GM18870 (cell line): ENCODE data around the gene ZNF692.
"Not testable (repeated sequence)": the region's sequence is repeated elsewhere in the genome, so short reads cannot be mapped to it uniquely, and the experiment has no call there.

Experiments
- ATAC-seq: cut with Tn5 transposase; IDR thresholded peaks from one replicate; pipeline ENCODE4 v1.9.1; 2021; ENCODE audit warnings: moderate library complexity; ENCODE audit not compliant: unreplicated experiment

Gene ZNF692, protein sequence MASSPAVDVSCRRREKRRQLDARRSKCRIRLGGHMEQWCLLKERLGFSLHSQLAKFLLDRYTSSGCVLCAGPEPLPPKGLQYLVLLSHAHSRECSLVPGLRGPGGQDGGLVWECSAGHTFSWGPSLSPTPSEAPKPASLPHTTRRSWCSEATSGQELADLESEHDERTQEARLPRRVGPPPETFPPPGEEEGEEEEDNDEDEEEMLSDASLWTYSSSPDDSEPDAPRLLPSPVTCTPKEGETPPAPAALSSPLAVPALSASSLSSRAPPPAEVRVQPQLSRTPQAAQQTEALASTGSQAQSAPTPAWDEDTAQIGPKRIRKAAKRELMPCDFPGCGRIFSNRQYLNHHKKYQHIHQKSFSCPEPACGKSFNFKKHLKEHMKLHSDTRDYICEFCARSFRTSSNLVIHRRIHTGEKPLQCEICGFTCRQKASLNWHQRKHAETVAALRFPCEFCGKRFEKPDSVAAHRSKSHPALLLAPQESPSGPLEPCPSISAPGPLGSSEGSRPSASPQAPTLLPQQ

DNA sequence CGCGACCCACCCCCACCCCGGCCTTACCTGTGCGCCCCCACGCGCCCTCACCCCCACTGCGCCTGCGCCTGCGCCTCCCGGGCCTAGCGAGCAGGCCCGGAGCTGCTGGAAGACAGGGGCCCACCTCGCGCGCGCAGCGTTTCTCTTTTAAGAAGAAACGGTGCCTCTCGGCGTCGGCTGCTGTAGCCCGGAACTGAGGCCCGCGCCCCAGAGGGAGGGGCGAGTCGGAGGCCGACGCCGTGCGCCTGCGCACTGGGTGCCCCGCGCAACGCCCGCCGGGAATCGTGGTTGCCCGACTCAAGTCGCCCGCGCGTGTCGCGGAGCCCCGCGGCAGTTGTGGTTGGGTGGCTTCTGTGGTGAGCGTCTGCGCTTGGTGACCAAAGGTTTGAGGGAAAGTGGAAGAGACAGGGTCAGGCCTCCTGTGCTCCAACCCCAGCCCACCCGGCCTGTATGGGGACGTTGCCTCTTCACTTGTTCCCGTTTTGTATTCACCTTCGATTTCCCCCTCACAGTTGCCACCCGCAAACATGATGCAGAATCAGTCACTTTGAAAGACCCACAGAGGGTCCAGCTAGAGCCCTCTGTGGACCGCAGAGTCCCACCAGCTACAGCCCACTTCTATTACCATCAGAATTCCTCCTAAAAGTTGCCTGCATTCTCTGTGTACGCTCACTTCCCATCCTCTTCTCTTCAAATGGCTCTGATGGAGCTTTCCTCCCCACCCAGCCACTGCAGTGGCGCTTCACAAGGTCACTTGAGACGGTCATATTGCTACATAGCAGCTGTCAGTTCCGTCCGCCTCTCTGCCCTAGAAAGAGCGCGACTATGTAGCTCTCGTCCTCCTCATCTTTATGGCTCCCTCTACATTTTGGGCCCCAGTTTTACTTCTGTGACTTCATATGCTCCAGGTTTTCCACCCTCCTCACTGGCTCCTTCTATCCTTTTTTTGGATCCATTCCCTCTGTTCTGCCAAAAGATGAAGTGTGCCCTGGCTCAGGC is at the start of gene ZNF692:
Gene ZNF692, minus strand, starts transcription at position 195 of the 999 bp plus-strand sequence. CDS start 776 bp downstream, outside the sequence.
- ATAC-seq = peak; percentile 53

DNA sequence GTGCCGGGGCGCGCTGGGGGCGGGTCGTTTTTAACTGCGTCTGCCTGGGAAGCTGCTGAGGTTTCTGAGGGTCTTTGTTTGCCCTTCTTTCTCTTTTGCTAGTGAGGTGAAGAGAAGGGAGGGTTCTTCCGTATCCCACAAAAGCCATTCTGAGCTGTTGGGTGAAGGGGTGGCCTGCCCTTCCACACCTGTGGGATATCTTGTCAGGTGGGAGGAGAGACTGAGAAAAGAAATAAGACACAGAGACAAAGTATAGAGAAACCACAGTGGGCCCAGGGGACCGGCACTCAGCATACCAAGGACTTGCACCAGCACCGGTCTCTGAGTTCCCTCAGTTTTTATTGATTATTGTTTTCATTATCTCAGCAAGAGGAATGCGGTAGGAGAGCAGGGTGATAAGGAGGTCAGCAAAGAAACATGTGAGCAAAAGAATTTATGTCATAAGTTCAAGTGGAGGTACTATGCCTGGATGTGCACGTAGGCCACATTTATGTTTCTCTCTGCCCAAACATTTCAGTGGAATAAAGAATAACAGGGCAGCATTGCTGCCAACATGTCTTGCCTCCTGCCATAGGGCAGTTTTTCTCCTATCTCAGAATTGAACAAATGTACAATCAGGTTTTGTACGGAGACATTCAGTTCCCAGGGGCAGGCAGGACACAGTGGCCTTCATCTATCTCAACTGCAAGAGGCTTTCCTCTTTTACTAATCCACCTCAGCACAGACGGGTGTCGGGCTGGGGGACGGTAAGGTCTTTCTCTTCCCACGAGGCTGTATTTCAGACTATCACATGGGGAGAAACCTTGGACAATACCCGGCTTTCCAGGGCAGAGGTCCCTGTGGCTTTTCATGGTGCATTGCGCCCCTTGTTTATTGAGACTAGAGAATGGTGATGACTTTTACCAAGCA is 48.1 kb upstream of the ZNF692 start:
- peak; percentile 46 for ATAC-seq

- peak; percentile 83 for ATAC-seq
These were observed 47.3 kb upstream of the ZNF692 start, which contains the start of gene PGBD2 for GRCh38 chr1:248906009-248906752. Gene PGBD2, plus strand, starts transcription at chr1:248906235. Its CDS starts 7,628 bp downstream, at chr1:248913863.

DNA sequence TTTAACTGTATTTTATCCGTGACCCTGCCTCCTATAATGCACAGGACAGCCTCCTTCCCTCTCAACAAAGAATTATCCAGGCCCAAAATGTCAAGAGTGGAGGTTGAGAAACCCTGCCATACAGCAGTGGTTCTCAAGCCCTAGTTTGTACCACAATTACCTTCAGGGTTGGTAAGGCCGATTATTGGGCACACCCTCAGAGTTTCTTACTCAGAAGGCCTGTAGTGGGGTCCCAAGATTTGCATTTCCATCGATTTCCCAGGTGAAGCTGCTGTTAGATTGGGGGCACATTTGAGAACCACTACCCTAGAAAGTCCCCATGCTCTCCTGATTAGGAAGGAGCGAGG is 46.8 kb upstream of the ZNF692 start:
- ATAC-seq = no peak

DNA sequence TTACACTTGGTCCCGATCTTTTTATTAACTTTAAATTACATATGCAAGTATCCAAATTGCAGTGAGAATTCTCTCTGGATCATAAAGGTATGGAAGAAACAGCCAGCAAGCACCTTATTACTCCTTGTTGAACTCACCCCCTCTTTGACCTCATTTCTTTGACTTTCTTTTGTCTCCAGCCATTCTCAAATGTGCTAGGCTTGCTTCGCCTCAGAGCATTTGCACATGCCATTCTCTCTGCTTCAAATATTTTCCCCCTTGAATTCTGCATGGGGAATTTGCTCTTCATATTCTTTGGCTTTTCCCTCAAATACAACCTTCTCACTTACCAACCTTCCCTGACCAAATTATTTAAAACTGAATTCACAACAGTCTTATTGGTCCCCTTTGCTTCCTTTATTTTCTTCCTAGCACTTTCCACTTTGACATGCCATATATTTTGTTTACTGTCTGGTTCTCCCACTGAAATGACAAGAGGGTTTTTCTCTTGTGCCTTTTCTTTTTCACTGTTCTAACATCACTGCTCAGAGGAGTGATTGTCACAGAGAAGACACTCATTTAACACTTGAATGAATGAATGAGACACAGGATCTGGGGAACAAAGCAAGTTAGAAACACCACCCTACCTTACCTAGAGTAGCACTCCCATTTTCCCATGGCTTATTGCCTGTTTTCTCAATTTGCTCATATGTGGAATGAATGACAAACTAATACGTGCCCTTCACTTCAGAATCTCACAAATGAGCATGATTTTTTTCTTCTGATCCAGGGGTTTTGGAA is 45.7 kb upstream of the ZNF692 start:
- no peak for ATAC-seq

DNA sequence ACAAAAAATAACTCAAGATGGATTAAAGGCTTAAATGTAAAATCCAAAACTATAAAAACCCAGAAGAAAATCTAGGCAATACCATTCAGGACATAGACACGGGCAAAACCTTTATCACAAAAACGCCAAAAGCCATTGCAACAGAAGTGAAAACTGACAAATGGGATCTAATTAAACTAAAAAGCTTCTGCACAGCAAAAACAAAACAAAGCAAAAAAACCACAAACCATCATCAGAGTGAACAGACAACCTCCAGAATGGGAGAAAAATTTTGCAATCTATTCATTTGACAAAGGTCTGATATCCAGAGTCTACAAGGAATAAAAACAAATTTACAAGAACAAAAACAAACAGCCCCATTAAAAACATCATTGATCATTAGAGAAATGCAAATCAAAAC is 42.7 kb upstream of the ZNF692 start:
- ATAC-seq = no peak

DNA sequence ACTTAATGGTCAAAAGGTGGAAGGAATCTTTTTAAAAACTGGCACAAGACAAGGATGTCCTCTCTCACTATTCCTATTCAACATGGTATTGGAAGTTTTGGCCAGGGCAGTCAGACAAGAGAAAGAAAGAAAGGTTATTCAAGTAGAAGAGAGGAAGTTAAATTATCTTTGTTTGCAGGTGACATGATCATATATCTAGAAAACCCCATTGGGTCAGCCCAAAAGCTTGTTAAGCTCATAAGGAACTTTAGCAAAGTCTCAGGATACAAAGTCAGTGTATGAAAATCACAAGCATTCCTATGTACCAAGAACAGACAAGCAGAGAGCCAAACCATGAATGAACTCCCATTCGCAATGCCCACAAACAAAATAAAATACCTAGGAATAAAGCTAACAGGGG is 41.8 kb upstream of the ZNF692 start:
- no peak for ATAC-seq

DNA sequence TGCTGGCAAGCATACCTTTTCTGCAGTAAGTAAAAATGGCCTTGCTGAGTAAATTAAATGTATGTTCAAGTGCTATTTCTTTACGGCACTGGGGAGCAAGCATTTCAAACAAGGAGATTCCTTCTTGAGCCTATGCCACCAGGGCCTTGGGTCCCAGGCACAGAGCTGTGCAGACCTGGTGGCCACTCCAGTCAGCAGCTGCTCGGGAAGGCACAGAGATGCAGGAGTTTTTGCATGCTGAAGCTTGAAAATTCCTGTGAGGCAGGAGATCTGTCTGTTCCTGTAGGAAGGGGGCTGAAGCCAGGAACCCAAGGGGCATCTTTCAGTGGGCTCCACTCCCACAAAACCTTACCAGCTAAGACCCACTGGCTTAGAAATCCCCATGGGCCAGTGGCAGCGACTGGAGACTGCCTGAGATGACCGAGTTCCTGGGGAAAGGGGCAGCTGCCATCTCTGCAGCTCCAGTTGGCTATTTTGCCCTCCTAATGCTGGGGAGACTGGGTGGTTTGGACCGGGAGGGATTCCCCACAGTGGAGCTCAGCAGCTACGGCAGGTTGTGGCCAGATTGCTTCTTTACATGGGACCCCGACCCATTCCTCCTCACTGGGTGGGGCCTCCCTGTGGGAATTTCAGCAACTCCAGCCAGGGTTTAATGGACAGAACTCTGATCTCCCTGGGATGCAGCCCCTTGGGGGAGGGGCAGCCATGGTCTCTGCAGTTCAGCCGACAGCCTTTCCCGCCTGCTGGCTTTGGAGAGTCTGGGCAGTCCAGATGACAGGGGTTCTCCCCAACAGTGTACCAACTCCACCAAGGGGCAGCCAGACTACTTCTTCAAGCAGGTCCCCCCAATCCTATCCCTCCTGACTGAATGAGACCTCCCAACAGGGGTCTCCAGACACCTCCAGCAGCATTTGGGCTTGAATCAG is 38.8 kb upstream of the ZNF692 start:
- ATAC-seq = no peak

- no peak for ATAC-seq
These were observed 36.0 kb upstream of the ZNF692 start for GRCh38 chr1:248894837-248895236.

DNA sequence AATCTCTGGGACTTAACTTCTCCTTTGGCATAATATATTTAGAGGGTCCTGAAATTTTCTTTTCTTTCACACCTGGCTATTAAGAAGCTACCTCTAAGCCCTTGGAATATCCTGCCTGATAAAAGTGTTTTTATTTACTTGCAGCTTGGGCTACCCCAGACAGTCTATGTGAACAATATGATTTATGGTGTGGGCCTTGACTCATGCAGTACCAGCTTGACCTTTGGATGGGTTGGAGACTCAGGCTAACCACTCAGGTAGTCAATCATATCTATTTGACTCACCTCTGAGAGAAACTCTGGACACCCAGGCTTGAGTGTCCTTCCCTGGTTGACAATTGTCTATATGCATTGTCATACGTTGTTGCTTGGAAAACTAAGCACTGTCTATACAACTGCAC is 33.7 kb upstream of the ZNF692 start:
- no peak for ATAC-seq

DNA sequence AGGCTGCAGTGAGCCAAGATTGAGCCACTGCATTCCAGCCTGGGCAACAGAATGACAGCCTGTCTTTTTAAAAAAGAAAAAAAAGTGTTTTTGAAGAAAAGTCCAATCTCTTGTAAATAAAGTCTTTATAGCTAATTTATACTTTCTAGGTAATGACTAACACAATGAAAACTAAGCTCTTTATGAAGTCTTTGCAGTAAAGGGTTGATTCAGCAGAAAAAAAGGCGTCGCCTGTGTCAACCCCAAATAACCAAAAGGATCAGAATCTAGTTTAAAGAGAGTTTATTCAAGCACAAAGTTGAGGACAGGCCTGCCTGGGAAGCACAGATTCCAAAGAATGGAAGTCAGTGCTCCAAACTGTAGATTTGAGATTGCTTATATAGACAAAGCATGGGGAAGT is 32.9 kb upstream of the ZNF692 start:
- ATAC-seq = no peak

GRCh38 chr1:248890549-248891498 is 31.9 kb upstream of the ZNF692 start:
- ATAC-seq = no peak

DNA sequence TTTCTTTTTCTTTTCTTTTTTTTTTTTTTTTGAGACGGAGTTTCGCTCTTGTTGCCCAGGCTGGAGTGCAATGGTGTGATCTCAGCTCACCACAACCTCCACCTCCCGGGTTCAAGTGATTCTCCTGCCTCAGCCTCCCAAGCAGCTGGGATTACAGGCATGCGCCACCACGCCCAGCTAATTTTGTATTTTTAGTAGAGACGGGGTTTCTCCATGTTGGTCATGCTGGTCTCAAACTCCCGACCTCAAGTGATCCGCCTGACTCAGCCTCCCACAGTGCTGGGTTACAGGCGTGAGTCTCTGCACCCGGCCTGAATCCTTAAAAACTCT is 31.0 kb upstream of the ZNF692 start:
- not testable (repeated sequence) for ATAC-seq

- no peak for ATAC-seq
These were observed 27.5 kb upstream of the ZNF692 start for GRCh38 chr1:248886237-248886895.

DNA sequence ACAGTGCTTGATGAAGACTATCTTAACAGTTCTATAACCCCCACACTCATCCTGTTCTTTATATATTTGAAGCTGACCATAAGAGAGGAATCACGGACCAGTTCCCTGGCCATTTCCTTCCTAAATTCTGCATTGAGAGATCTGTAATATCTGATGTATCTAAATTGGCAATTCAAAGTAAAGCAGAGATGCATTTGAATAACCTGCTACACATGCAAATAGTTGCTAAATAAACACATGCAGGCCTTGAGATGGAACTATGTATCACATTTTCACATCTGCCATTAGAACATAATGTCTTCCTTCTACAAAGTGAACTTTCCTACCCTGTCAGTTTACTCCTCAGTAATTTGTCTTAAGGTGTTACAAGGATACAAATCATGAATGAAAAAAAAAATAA is 26.8 kb upstream of the ZNF692 start:
- ATAC-seq = no peak

GRCh38 chr1:248884632-248885295 is 25.9 kb upstream of the ZNF692 start:
- ATAC-seq = no peak
